ENCODE measurements around the gene RNF220.

RNF220 gene

DNA sequence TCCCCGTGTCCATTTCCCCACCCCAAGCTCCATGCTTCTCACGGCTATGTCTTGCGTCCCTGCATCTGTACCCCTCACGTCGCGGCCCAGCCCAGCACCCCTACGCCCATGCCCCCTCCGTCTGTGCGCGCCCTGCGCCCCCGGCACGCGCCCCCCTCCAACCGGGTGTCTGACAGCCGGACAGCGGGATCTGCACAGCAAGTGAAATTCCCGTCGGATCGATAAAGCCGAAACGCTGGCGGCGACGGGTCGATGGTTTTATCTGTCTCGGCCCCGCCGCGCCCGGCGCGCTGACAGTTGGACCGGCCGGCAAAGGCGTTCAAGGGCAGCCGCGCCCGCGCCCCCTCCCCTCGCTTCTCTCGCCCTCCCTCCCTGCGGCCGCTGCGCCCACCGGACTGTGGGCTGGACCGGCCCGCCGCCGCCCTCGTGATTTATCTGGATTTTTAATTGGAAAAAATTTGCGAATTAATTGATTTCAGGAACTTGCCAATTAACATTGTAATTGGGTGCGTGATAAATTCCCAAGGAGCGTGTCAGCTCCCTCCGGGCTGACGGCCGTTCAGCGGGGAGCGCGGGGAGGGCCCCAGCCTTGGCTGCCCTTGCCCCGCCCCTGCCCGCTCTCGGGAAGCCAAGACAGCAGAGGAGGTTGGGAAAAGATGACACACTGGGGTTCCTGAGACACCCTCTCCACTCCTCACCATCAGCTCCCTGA lies 212.1 kb downstream of the RNF220 start:
- H3K4me3 ChIP-seq (ENCODE audit: low read depth, low read length) = peak overlapping the region; percentile 47
- DNase-seq (ENCODE audit: low read depth) = no peak

DNA sequence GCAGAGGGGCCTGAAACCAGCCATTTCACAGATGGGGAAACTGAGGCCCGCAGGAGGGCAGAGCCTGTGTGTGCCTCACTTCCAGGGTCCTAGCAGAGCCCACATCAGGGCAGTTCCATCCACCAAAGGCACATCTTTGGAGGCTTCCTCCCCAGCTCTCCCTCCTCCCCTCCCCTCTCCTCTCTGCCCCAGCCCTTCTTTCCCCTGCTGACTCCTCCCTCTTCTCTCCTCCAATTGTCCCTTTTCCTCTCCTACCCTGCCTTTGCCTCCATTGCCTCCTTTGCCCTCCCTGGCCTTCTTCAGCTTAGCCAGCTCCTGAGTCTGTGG lies 212.6 kb downstream of the RNF220 start:
- peak overlapping the region; percentile 47 for H3K4me3 ChIP-seq (ENCODE audit: low read depth, low read length)
- DNase-seq (ENCODE audit: low read depth) = no peak

DNA sequence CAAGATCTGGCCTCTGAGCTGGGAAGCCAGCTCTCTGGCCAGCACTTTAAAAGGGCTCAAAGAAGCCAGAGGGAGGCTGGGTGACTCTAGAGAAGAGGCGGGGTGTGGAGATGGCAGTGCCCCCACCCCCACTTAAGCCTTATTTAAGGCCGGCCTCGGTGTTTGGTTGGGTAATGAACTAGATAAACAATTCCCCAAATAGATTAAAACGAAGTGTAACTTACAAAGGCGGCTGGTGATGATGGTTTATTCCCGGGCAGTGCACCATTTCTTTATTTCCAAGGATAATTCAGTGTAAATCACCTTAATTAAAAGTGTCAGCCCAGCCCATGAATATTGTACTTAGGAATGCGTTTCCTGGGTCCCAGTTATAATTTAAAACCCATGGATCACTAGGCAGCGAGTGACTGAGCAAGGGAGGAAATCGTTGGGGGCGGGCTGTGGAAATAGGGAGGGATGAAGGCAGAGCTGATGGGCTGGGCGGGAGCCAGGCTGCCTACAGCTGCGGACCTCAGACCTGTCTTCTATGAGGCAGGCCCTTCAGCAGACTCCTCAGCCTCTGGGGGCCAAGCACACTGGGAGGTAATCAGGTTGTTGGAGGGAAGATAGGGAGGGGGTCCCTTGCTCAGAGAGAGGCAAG lies 214.3 kb downstream of the RNF220 start:
- no peak for DNase-seq (ENCODE audit: low read depth)
- H3K4me3 ChIP-seq (ENCODE audit: low read depth, low read length) = no peak overlapping the region

DNA sequence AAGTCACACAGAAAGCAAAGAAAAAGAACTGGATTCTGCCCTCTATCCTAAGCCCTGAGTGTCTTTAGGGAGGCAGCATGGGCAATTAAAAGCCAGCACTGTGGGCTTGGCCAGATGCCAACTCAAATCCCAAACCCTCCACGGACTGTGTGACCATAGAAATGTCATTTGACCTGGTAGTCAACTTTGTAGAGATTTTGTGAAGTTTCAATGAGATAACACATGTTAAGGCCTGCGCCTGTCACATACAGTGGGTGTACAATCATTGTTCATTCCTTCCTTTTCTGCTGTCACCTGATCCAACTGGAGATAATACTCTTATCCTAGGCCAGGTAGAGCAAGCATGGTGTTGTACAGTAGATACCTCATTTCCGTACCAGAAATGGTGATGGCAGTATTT lies 215.0 kb downstream of the RNF220 start:
- DNase-seq (ENCODE audit: low read depth) = no peak
- H3K4me3 ChIP-seq (ENCODE audit: low read depth, low read length) = no peak overlapping the region

DNA sequence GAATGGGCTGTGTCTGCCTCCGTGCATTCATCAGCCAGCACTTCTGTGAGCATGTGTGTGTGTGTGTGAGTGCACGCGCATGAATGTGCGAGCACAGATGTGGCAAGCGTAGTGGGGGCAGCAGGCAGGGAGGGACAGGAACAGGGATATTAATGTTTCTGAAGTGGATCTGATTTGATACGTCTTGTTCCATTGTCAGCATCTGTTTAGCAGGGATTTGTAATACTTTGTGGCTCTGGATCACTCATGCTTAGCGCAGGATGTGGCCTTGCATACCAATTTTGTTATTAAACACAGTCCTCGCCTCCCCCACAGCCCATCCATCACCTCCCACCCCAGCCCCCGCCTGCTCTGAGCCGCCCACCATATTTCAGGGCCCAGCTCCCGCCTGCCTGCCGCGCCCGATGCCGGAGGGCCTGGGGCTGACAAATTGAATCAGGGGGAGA lies 216.8 kb downstream of the RNF220 start:
- DNase-seq (ENCODE audit: low read depth) = no peak
- H3K4me3 ChIP-seq (ENCODE audit: low read depth, low read length) = no peak overlapping the region

DNA sequence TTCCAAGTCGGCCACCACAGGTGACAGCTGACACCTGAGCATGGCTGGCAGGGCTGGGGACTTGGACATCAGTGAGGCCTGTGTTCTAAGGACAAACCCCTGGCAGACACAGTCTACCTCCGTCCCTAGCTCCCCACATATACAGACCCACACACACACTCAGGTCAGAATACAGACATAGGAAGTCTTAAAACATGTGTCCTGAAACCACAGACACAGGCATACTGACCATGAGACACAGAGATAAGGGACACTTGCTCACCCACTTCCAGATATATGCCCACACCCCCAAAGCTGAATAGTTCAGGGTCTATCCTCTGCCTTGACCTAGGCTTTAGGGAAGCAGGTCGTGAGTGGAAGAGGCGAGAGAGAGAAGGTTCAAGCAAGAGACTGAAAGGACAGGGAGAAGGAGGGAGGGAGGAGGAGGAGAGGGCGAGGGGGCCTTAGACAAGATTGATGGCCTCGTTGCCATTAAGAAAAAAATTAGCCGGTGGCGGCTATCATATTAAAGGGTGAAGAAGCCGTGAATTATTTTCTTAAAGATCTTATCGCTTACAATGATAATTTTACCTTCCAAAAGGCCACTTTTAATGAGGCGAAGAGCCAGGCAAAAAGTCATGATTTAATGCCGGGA lies 219.3 kb downstream of the RNF220 start:
- H3K4me3 ChIP-seq (ENCODE audit: low read depth, low read length) = no peak overlapping the region
- no peak for DNase-seq (ENCODE audit: low read depth)

DNA sequence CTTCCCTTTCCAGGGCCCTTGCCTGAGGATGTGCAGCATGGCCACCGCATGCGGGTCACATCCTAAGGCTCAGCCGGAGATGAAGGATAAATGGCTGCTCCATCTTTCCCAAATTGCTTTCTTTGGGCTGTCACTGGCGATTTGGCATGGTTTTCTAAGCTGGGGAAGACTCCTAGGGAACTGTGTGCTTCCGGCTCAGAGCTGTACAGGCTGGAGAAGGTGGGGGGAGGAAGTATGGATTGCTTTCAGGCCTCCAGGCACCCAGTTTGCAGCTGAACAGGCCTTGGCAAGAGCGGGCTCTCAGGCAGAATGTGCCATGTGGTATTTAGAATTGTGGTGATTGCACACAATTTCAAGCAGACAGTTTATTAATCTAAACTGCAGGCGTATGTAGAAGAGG lies 220.3 kb downstream of the RNF220 start:
- H3K4me3 ChIP-seq (ENCODE audit: low read depth, low read length) = no peak overlapping the region
- no peak for DNase-seq (ENCODE audit: low read depth)

DNA sequence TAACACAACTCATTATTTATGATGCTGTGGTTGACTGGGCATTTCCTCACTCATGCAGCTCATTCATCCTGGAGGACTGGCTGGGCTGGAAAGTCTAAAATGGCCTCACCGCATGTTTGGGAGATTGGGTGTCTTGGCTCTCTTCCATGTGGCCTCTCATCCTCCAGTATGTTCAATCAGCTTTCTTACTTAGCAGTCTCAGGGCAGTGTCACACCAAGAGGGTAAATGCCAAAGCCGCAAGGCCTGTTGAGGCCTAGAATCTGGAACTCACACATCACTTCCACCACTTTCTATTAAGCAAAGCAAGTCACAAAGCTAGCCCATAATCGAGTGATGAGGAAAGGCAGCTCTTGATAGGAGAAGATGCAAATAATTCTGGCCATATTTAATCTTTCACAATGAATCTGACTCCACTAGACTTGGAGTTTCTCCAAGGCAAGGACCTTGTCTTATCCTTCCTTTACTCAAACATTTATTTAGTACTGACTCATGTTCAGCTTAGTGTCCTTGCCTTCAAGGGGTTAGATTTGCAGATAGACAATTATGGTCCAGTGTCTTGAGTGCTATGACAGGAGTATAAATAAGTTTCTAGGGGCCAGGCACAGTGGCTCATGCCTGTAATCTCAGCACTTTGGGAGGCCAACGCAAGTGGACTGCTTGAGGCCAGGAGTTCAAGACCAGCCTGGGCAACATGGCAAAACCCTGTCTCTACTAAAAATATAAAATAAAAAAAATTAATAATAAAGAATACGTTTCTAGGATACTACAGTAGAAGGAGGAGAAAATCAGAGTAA lies 224.1 kb downstream of the RNF220 start:
- DNase-seq (ENCODE audit: low read depth) = peak; percentile 60
- H3K4me3 ChIP-seq (ENCODE audit: low read depth, low read length) = no peak overlapping the region

DNA sequence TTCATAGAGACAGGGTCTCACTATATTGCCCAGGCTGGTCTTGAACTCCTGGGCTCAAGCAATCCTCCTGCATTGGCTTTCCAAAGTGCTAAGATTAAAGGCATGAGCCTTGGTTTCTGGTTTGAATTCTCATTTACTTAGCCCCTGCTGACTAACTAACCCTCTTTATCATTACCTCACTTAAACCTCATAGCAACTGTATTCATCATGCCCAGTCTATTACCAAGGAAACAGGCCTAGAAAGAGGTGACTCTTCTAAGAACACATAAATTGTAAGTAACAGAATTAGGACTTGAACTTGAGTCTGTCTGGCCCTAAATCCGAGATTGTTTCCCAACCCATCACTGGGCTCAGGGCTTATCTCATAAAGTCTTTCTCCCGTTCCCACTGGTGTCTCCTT lies 225.1 kb downstream of the RNF220 start:
- no peak overlapping the region for H3K4me3 ChIP-seq (ENCODE audit: low read depth, low read length)
- no peak for DNase-seq (ENCODE audit: low read depth)

DNA sequence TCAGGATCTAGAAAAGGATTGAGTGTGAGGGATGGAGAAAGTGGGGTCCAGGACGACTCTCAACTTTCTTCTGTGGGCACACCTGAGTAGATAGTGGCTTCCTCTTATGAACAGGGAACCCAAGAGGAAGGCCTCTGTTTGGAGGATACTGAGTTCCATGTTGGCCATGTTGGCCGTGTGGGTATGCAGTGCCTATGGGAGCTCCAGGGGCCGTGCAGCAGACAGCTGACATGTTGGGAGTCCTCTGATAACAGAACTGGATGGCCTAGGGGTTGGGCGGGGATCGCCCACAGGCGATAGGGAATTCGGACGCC lies 226.2 kb downstream of the RNF220 start:
- DNase-seq (ENCODE audit: low read depth) = no peak
- H3K4me3 ChIP-seq (ENCODE audit: low read depth, low read length) = peak overlapping the region; percentile 64

DNA sequence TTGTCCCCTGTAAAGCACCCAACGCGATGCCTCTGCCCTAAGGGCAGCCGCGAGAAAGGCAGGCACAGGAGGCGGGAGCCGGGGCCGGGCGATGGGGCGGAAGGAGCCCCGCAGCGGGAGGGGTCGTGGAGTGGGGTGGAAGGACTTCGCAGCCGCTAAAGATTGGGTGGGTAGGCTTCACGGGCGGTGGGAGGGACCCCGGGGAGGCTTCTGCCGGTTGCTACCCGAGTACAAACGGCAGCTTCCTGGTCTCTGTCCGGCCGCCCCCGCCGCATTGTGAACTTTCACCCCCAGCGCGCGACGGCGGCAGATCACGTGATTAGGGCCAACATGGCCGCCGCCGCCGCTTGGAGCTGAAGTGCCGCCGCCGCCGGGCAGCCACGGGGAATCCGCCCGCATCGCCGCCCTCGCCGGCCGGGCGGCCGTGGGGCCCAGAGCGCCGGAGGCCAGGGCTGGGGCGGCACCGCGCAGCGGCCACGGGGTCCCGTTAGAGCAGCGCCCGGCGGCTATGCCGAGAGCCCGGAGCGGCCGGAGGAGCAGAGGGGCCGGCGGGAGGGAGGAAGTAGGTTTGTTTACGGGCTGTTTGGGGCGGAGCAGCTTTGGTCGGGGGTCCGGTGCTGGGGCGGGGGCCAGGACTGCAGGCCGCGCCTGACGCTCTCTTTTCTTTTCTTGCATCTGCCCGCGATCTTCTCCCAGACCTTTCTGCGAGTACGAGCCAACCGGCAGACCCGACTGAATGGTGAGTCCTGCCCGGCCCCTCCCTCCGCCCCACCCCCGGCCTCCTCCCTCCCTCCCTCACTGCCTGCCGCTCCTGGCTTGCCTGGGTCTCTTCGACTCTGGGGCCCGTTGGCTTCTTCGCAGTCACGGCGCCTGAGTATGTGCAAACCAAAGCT lies 226.8 kb downstream of the RNF220 start:
- peak overlapping the region; percentile 64 for H3K4me3 ChIP-seq (ENCODE audit: low read depth, low read length)
- DNase-seq (ENCODE audit: low read depth) = peak; percentile 62

DNA sequence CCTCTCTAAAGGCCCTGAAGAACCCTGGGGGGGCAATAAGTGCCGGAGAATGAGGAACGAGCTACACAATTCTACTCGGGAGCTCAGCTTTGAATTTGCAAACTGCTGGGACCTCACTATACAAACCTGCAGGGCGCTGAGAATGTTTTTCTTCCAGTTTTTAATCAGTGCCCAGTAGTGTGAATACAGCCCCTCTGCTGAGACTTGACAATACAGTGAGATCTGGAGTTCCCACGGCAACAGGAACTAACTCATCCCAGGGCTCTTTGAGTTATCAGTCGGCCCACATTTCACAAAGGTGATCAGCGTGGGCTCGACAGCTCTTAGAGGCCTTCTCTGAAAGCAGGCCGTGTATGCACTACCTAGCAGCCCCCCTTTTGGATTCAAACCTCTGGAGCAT lies 227.5 kb downstream of the RNF220 start:
- DNase-seq (ENCODE audit: low read depth) = no peak
- H3K4me3 ChIP-seq (ENCODE audit: low read depth, low read length) = peak overlapping the region; percentile 64

DNA sequence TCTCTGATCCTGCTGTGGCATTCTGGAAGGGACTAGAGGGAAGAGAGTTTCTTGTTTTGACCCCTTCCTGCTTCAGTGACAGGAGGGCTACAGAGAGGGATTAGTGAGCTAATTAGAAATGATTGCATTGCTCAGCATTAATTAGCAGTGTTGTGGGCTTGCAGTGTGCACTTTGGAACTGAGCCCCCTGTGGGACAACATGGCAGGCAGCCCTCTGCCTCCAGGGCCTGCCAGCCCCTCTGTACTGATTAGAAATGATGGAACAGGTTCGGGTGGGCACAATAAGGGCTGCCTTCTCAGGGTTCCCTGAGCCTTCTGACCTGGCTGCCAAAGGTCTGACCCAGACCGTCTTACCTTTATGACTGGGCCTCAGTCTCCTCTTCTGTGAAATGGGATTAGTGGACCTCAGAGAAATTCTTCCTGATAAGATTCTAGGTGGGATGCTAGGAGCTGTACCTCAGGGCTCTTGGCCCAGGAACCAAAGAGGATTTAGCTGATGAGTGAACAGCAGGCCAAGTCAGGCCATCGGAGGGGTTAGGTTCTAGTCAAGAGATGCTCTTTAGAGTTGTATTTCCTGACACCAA lies 229.6 kb downstream of the RNF220 start:
- no peak overlapping the region for H3K4me3 ChIP-seq (ENCODE audit: low read depth, low read length)
- no peak for DNase-seq (ENCODE audit: low read depth)

DNA sequence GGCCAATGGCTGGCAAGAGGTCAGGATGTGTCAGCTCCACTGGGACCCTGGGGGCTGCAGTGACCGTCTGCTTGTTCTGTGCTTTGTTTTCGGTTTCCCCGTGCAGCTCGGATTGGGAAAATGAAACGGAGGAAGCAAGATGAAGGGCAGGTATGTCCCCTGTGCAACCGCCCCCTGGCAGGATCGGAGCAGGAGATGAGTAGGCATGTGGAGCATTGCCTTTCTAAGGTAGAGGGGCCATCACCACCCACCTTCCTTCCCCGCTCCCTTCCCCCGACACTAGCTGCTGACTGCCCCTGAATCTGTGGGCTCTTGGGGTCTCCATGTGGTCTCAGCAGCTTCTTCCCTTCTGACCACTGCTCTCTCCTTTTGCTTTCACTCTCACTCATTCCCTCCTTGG lies 230.4 kb downstream of the RNF220 start:
- DNase-seq (ENCODE audit: low read depth) = no peak
- no peak overlapping the region for H3K4me3 ChIP-seq (ENCODE audit: low read depth, low read length)

DNA sequence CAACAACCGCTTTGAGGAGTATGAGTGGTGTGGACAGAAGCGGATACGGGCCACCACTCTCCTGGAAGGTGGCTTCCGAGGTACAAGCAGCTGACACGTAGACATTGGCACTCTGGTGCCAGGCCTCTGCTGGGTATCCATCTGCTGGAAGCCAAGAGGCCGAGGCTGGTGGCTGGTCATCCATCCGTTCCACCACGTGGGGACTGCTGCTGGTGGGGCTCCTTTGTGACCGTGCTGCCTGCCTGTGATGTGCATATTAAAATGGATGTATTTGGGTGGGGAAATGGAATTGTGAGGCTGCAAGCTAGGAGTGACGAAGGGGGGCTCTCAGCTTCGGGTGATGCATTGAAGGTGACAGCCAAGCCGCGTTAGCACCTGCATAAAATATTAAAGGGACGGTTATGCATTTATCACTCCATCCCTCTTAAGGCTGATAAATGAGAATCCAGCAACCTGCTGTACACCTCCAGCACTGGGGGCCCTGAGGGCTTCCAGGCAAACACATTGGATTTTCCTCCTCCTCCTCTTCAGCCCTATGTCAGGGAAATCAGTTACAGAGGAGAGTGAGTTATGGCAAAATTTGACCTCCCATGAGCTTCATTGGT lies 231.1 kb downstream of the RNF220 start:
- no peak for DNase-seq (ENCODE audit: low read depth)
- no peak overlapping the region for H3K4me3 ChIP-seq (ENCODE audit: low read depth, low read length)

DNA sequence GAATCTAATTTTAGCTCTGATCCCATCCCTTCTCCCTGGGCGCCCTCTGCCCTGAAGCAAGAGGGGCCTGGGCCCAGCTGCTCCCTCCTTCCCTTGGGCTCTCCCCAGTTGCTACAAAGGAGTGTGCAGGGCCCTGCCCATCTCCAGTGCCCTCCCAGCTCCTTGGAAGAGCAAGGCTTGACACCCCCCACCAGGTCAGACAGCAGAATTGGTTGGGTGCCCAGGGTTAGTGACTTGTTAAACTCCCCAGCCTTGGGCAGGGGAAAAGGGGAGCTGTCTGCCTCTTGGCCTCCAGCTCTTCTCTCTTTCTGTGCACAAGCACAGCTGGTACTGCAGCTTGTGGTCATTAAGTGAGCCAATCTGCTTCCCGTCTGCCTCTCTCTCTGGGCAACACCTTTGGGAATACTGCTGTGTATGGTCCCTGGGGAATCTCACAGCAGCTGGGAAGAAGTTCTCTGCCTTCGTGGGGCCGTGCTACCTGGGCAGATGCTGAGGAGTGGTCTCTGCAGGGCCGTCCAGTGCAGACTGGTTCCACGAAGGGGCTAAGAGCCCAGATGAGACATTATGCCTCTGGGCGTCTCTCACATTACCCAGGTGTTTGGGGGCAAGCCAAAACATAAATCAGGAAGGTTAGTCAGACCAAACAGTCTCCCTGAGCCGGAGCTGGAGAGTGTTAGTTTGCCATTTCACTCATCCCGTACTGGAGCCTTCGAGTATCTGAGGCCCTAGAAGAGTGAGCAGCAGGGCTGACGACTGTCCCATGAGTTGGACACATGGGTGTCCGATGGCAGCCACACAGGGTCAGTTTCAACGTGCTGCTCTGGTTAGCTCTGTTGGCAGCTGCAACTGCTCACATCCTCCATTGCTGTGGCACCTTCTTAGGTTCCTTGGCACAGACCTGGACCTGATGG lies 231.9 kb downstream of the RNF220 start:
- H3K4me3 ChIP-seq (ENCODE audit: low read depth, low read length) = no peak overlapping the region
- no peak for DNase-seq (ENCODE audit: low read depth)

DNA sequence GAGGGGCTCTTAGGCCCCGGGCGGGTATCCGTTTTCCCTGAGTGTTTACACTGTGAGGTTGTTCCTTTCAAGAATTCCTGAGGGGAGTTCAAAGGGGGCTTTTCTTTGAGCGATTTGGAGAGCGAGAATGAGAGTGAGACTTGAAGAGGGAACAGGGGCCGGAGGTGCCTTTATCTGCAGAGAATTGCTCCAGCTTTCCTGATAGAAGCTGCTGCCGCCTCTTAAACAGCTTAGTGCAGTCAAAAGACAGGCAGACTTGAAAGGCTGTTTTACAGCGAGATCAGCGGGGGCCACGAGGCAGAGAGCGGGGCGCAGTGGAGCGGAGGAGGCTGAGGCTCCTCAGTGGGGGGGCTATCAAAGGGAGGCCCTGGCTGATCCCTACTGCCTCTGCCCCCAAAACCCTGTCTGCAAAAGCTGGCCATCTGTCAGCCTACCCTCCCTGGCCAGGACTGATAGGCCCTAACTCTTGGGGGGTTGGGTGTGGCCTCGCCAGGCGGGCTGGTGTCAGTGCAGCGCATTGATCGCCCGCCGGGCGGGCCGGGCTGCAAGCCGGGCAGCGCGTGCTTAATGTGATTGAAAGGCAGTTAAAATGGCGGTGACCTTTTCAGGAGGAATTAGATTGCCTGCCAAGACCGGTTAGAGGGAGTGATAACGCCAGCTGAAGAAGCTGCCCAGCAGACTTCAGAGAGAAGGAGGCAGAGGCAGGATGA lies 232.8 kb downstream of the RNF220 start:
- H3K4me3 ChIP-seq (ENCODE audit: low read depth, low read length) = no peak overlapping the region
- DNase-seq (ENCODE audit: low read depth) = no peak

Data from skeletal muscle cell (primary cell).